GM23338 (cell line): ENCODE data around the gene ALPP. TPM values are rescaled to one million over a fixed set of nuclear protein-coding genes. Genes with fewer than 3 reads are reported as not detected.
A peak's percentile ranks its signal among the peaks of the same experiment; 100 is the strongest.

Experiments
- ATAC-seq: fragments of 200-7000 bp; cut with Tn5 transposase; 3 replicates; pipeline ENCODE4 v1.9.1; 2020
- DNase-seq: peaks from one replicate; pipeline ENCODE4 v3.0.0-alpha.2; 2015; ENCODE audit warnings: low spot score
- H2AFZ ChIP-seq: fragments of 200-600 bp; sonication (generic); 2 replicates; pipeline ENCODE4 v1.8.0; 2016; ENCODE audit warnings: antibody characterized with exemption, mild to moderate bottlenecking, moderate library complexity
- H3F3A ChIP-seq: fragments of 200-600 bp; sonication (generic); replicated peaks from 2 replicates; pipeline ENCODE4 v1.8.0; 2017; ENCODE audit warnings: antibody characterized with exemption, mixed run types, low read depth
- H3K27ac ChIP-seq: fragments of 200-600 bp; sonication (generic); 2 replicates; pipeline ENCODE4 v1.6.1; 2016; ENCODE audit warnings: low read depth
- H3K27me3 ChIP-seq: fragments of 200-600 bp; sonication (generic); 2 replicates; pipeline ENCODE4 v1.8.0; 2016; ENCODE audit warnings: mild to moderate bottlenecking, mixed run types, moderate library complexity; ENCODE audit not compliant: insufficient read depth
- H3K36me3 ChIP-seq: fragments of 200-600 bp; sonication (generic); 2 replicates; pipeline ENCODE4 v1.8.0; 2016; ENCODE audit warnings: mild to moderate bottlenecking; ENCODE audit not compliant: insufficient read depth
- H3K4me1 ChIP-seq: fragments of 200-600 bp; sonication (generic); 2 replicates; pipeline ENCODE4 v1.8.0; 2016; ENCODE audit warnings: mild to moderate bottlenecking, moderate library complexity; ENCODE audit not compliant: insufficient read depth
- H3K4me2 ChIP-seq: fragments of 200-600 bp; sonication (generic); 2 replicates; pipeline ENCODE4 v1.7.1; 2017; ENCODE audit warnings: mixed run types
- H3K4me3 ChIP-seq: fragments of 200-600 bp; sonication (generic); 2 replicates; pipeline ENCODE4 v1.6.1; 2016; ENCODE audit warnings: mixed run types
- H3K79me2 ChIP-seq: fragments of 200-600 bp; sonication (generic); replicated peaks from 2 replicates; pipeline ENCODE4 v1.8.0; 2017; ENCODE audit warnings: mild to moderate bottlenecking; ENCODE audit not compliant: insufficient read depth
- H3K9me2 ChIP-seq: fragments of 200-600 bp; sonication (generic); 2 replicates; pipeline ENCODE4 v1.8.0; 2017; ENCODE audit not compliant: insufficient read depth
- H4K20me1 ChIP-seq: fragments of 200-600 bp; sonication (generic); replicated peaks from 2 replicates; pipeline ENCODE4 v1.8.0; 2017; ENCODE audit warnings: mild to moderate bottlenecking; ENCODE audit not compliant: insufficient read depth
- H3K27ac Mint-ChIP-seq: 2 replicates; pipeline ENCODE4 v1.8.0; 2020; ENCODE audit warnings: inconsistent platforms, mild to moderate bottlenecking, moderate library complexity, mixed read lengths
- H3K27me3 Mint-ChIP-seq: 3 replicates; pipeline ENCODE4 v1.8.0; 2022; ENCODE audit warnings: low read depth, mild to moderate bottlenecking, moderate library complexity, mixed read lengths, inconsistent platforms; ENCODE audit not compliant: insufficient read depth, poor library complexity
- H3K36me3 Mint-ChIP-seq: 3 replicates; pipeline ENCODE4 v1.8.0; 2021; ENCODE audit warnings: low read depth, mild to moderate bottlenecking, inconsistent platforms, moderate library complexity, mixed read lengths
- H3K4me1 Mint-ChIP-seq: 3 replicates; pipeline ENCODE4 v1.8.0; 2020; ENCODE audit warnings: mild to moderate bottlenecking, inconsistent platforms, mixed read lengths
- H3K4me3 Mint-ChIP-seq: 3 replicates; pipeline ENCODE4 v1.8.0; 2021; ENCODE audit warnings: moderate library complexity, mild to moderate bottlenecking, inconsistent platforms, mixed read lengths
- H3K9me3 Mint-ChIP-seq: 3 replicates; pipeline ENCODE4 v1.8.0; 2020; ENCODE audit warnings: moderate library complexity, mild to moderate bottlenecking, inconsistent platforms, mixed read lengths
- CREB1 ChIP-seq: fragments of 250-450 bp; sonication (Bioruptor Pico); IDR thresholded peaks from 2 replicates; pipeline ENCODE4 v1.5.0; 2020; ENCODE audit warnings: low read depth, mild to moderate bottlenecking, moderate library complexity
- EZH2 ChIP-seq: fragments of 200-600 bp; sonication (generic); IDR thresholded peaks from one replicate; pipeline ENCODE4 v1.8.0; 2017; ENCODE audit warnings: antibody characterized with exemption, mild to moderate bottlenecking, low read depth; ENCODE audit not compliant: unreplicated experiment
- JUNB ChIP-seq: IDR thresholded peaks from one replicate; pipeline ENCODE4 v1.6.1; 2016; ENCODE audit warnings: antibody characterized with exemption; ENCODE audit not compliant: unreplicated experiment
- POLR2AphosphoS5 ChIP-seq: IDR thresholded peaks from 2 replicates; pipeline ENCODE4 v1.6.1; 2016; ENCODE audit warnings: antibody characterized with exemption, low read depth
- ZNF114 ChIP-seq: fragments of 250-450 bp; sonication (Bioruptor Pico); IDR thresholded peaks from 2 replicates; pipeline ENCODE4 v1.5.0; 2020; ENCODE audit warnings: mild to moderate bottlenecking, moderate library complexity
- polyA plus RNA-seq: library from polyadenylated mRNA; unstranded; fragments of >200 nt; fragmentation: Nextera tagmentation; extraction: Ambion mirVana; gene quantifications from 2 replicates; pipeline ENCODE4 v1.2.1, GENCODE V29; 2016
- total RNA-seq: library from RNA; depleted of rRNA; stranded (reverse); fragments of >200 nt; shearing (Covaris generic); gene quantifications from 2 replicates; pipeline ENCODE4 v1.2.3, GENCODE V29; 2014
- TF ChIP-seq, protein P1 (sequence below): fragments of 250-450 bp; sonication (Bioruptor Pico); IDR thresholded peaks from 2 replicates; pipeline ENCODE4 v1.5.0; 2020; ENCODE audit warnings: mild to moderate bottlenecking, moderate library complexity
- TF ChIP-seq, protein P2 (sequence below): IDR thresholded peaks from 2 replicates; pipeline ENCODE4 v1.6.1; 2016; ENCODE audit warnings: antibody characterized with exemption

ALPP gene
- total and polyA plus RNA-seq, 2 experiments from 2014 or later = 0.28 TPM; not detected in 1

DNA sequence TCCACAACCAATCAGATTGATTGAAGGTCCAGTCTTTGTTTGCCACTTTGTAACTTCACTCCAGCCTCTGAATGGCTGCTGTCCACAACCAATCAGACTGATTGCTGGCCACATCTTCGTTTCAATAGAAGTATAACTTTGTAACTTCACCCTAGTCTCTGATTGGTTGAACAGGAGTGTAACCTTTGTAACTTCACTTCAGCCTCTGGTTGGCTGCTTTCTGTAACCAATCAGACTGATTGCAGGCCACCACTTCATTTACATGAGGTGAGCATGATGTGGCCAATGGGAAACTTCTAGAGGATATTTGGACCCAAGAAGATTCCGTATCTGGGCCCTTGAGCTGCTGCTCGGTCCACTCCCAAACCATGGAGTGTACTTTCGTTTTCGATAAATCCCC is 16.9 kb upstream of the ALPP start:
- ATAC-seq = no peak
- no peak overlapping the region for H3K27ac Mint-ChIP-seq

More for the DNA sequence above, 16.9 kb upstream of the ALPP start:
- no peaks in the 10 kb centered on the region for H3K27me3 ChIP-seq
- peak overlapping the region; percentile 23; the same call in 1 of the 2 replicates for H2AFZ ChIP-seq
- no peak overlapping the region for H3K4me3 ChIP-seq
- no peak for DNase-seq
- H3K36me3 Mint-ChIP-seq = no peaks in the 10 kb centered on the region; the same call in 2 of the 3 replicates
- no peak overlapping the region for H3K27ac ChIP-seq
- H3K4me1 Mint-ChIP-seq = peaks cover 11% of the 10 kb centered on the region
- H3K9me3 Mint-ChIP-seq = peaks cover 3% of the 10 kb centered on the region; the same call in 2 of the 3 replicates
- H3K4me3 Mint-ChIP-seq = no peak overlapping the region
- H3K4me2 ChIP-seq = no peak overlapping the region
- H3K4me1 ChIP-seq = no peaks in the 10 kb centered on the region
- H3K36me3 ChIP-seq = no peaks in the 10 kb centered on the region
- no peaks in the 10 kb centered on the region for H4K20me1 ChIP-seq
- H3F3A ChIP-seq = no peaks in the 10 kb centered on the region
- H3K9me2 ChIP-seq = no peaks in the 10 kb centered on the region
- no peaks in the 10 kb centered on the region for H3K79me2 ChIP-seq
- TF ChIP-seq, protein P1, sequence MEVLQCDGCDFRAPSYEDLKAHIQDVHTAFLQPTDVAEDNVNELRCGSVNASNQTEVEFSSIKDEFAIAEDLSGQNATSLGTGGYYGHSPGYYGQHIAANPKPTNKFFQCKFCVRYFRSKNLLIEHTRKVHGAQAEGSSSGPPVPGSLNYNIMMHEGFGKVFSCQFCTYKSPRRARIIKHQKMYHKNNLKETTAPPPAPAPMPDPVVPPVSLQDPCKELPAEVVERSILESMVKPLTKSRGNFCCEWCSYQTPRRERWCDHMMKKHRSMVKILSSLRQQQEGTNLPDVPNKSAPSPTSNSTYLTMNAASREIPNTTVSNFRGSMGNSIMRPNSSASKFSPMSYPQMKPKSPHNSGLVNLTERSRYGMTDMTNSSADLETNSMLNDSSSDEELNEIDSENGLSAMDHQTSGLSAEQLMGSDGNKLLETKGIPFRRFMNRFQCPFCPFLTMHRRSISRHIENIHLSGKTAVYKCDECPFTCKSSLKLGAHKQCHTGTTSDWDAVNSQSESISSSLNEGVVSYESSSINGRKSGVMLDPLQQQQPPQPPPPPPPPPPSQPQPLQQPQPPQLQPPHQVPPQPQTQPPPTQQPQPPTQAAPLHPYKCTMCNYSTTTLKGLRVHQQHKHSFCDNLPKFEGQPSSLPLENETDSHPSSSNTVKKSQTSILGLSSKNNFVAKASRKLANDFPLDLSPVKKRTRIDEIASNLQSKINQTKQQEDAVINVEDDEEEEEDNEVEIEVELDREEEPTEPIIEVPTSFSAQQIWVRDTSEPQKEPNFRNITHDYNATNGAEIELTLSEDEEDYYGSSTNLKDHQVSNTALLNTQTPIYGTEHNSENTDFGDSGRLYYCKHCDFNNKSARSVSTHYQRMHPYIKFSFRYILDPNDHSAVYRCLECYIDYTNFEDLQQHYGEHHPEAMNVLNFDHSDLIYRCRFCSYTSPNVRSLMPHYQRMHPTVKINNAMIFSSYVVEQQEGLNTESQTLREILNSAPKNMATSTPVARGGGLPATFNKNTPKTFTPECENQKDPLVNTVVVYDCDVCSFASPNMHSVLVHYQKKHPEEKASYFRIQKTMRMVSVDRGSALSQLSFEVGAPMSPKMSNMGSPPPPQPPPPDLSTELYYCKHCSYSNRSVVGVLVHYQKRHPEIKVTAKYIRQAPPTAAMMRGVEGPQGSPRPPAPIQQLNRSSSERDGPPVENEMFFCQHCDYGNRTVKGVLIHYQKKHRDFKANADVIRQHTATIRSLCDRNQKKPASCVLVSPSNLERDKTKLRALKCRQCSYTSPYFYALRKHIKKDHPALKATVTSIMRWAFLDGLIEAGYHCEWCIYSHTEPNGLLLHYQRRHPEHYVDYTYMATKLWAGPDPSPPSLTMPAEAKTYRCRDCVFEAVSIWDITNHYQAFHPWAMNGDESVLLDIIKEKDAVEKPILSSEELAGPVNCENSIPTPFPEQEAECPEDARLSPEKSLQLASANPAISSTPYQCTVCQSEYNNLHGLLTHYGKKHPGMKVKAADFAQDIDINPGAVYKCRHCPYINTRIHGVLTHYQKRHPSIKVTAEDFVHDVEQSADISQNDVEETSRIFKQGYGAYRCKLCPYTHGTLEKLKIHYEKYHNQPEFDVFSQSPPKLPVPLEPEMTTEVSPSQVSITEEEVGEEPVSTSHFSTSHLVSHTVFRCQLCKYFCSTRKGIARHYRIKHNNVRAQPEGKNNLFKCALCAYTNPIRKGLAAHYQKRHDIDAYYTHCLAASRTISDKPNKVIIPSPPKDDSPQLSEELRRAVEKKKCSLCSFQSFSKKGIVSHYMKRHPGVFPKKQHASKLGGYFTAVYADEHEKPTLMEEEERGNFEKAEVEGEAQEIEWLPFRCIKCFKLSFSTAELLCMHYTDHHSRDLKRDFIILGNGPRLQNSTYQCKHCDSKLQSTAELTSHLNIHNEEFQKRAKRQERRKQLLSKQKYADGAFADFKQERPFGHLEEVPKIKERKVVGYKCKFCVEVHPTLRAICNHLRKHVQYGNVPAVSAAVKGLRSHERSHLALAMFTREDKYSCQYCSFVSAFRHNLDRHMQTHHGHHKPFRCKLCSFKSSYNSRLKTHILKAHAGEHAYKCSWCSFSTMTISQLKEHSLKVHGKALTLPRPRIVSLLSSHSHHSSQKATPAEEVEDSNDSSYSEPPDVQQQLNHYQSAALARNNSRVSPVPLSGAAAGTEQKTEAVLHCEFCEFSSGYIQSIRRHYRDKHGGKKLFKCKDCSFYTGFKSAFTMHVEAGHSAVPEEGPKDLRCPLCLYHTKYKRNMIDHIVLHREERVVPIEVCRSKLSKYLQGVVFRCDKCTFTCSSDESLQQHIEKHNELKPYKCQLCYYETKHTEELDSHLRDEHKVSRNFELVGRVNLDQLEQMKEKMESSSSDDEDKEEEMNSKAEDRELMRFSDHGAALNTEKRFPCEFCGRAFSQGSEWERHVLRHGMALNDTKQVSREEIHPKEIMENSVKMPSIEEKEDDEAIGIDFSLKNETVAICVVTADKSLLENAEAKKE (CRISPR knock-in tag) = no peak
- TF ChIP-seq CREB1 (CRISPR knock-in tag) (no peak), POLR2AphosphoS5 (no peak), JUNB (no peak), EZH2 (no peak), ZNF114 (CRISPR knock-in tag) (no peak)
- TF ChIP-seq, protein P2, sequence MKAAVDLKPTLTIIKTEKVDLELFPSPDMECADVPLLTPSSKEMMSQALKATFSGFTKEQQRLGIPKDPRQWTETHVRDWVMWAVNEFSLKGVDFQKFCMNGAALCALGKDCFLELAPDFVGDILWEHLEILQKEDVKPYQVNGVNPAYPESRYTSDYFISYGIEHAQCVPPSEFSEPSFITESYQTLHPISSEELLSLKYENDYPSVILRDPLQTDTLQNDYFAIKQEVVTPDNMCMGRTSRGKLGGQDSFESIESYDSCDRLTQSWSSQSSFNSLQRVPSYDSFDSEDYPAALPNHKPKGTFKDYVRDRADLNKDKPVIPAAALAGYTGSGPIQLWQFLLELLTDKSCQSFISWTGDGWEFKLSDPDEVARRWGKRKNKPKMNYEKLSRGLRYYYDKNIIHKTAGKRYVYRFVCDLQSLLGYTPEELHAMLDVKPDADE = no peak
- H3K27me3 Mint-ChIP-seq = peaks cover 5% of the 10 kb centered on the region
